GM19099 (cell line): ENCODE data around the gene MRPS6.

Experiments used
- POLR2A ChIP-seq: IDR thresholded peaks from 3 replicates; pipeline ENCODE4 v1.6.1; 2011; ENCODE audit warnings: low read depth; ENCODE audit not compliant: insufficient read length; ENCODE audit errors: extremely low read depth

MRPS6 gene

GRCh38 chr21:34131586-34131985 lies 58.2 kb downstream of the MRPS6 start:
- no peak for TF ChIP-seq POLR2A

GRCh38 chr21:34132202-34132601 lies 58.8 kb downstream of the MRPS6 start:
- TF ChIP-seq POLR2A, result no peak

- no peak for TF ChIP-seq POLR2A
Measured at GRCh38 chr21:34132926-34133325, 59.5 kb downstream of the MRPS6 start.

- TF ChIP-seq POLR2A, result no peak
Measured at GRCh38 chr21:34133392-34133791, 60.0 kb downstream of the MRPS6 start.

GRCh38 chr21:34133802-34134201 lies 60.4 kb downstream of the MRPS6 start:
- no peak for TF ChIP-seq POLR2A

GRCh38 chr21:34135330-34135729 lies 62.0 kb downstream of the MRPS6 start:
- TF ChIP-seq POLR2A, result no peak

- TF ChIP-seq POLR2A, result no peak
Measured at GRCh38 chr21:34141373-34141772, 68.0 kb downstream of the MRPS6 start.

- TF ChIP-seq POLR2A, result no peak
Measured at GRCh38 chr21:34143685-34144182, 70.4 kb downstream of the MRPS6 start.

- TF ChIP-seq POLR2A, result no peak
Measured at GRCh38 chr21:34144224-34144623, 70.8 kb downstream of the MRPS6 start.

GRCh38 chr21:34147792-34148418 lies 74.5 kb downstream of the MRPS6 start:
- no peak for TF ChIP-seq POLR2A

- no peak for TF ChIP-seq POLR2A
Measured at GRCh38 chr21:34148419-34148804, 75.0 kb downstream of the MRPS6 start.

GRCh38 chr21:34148826-34149558 lies 75.6 kb downstream of the MRPS6 start:
- TF ChIP-seq POLR2A, result no peak

- TF ChIP-seq POLR2A, result no peak
Measured at GRCh38 chr21:34152500-34152899, 79.1 kb downstream of the MRPS6 start.

- no peak for TF ChIP-seq POLR2A
Measured at GRCh38 chr21:34154878-34155277, 81.5 kb downstream of the MRPS6 start.

- TF ChIP-seq POLR2A, result no peak
Measured at GRCh38 chr21:34156957-34157356, 83.6 kb downstream of the MRPS6 start.

- TF ChIP-seq POLR2A, result no peak
Measured at GRCh38 chr21:34157521-34157920, 84.1 kb downstream of the MRPS6 start.
